Ovary (tissue), 9 donors: ENCODE data around the gene APEH. TPM values are rescaled to one million over a fixed set of nuclear protein-coding genes. Genes with fewer than 3 reads are reported as not detected.
A peak's percentile ranks its signal among the peaks of the same experiment; 100 is the strongest.

Source experiments
- DNase-seq, 5 donors: peaks; one replicate each; pipeline ENCODE4 v3.0.0-alpha.2; 2019 to 2020
- H3K27ac ChIP-seq, 2 donors: fragments of 200-600 bp; one replicate each; pipeline versions ENCODE4 v1.5.1 to v1.8.0; 2019 to 2022
- H3K27me3 ChIP-seq: fragments of 200-600 bp; one replicate; pipeline ENCODE4 v1.8.0; 2022
- H3K36me3 ChIP-seq: fragments of 200-600 bp; sonication (generic); one replicate; pipeline ENCODE4 v1.5.1; 2019
- H3K4me1 ChIP-seq: one replicate; pipeline ENCODE4 v1.8.1; 2013; ENCODE audit warnings: mild to moderate bottlenecking, moderate library complexity; ENCODE audit not compliant: insufficient read depth
- H3K4me3 ChIP-seq: fragments of 200-600 bp; sonication (generic); one replicate; pipeline ENCODE4 v1.5.1; 2017
- H3K9me3 ChIP-seq, 2 donors: fragments of 200-600 bp in 1 of 2; sonication (generic) in 1 of 2; one replicate each; pipeline versions ENCODE4 v1.5.1 to v1.8.1; 2013 to 2019; ENCODE audit warnings: mild to moderate bottlenecking in 1 of 2, moderate library complexity in 1 of 2
- CTCF ChIP-seq, 3 donors: fragments of 450-650 bp in 2 of 3; fragments of 200-600 bp in 1 of 3; IDR thresholded peaks; one replicate each; pipeline versions ENCODE4 v1.5.1 to v1.8.0; 2016 to 2022; ENCODE audit warnings: antibody characterized with exemption in 3 of 3, mild to moderate bottlenecking in 1 of 3
- EP300 ChIP-seq: sonication (generic); formaldehyde crosslinking; IDR thresholded peaks from one replicate; pipeline ENCODE4 v1.6.1; 2017; ENCODE audit warnings: antibody characterized with exemption
- POLR2A ChIP-seq: fragments of 450-650 bp; IDR thresholded peaks from one replicate; pipeline ENCODE4 v1.6.1; 2017; ENCODE audit warnings: antibody characterized with exemption, mild to moderate bottlenecking, moderate library complexity
- WGBS, 3 donors: extraction: QIAGEN DNeasy Blood & Tissue Kit in 1 of 3; methylation state at CpG; one replicate each; pipeline versions ENCODE4 v1.1.5 to v1.1.7; 2013 to 2017; 5-methylcytosine and 5-hydroxymethylcytosine counted together
- intact Hi-C, 4 donors: fragments of 100-400 bp; cut with DNase I; formaldehyde crosslinking; loops; one replicate each; pipeline versions ENCODE4 v1.11.0 to v1.15.1; 2022 to 2023
- polyA plus RNA-seq, 2 donors: library from polyadenylated mRNA; stranded (reverse); fragments of 200-250 nt in 1 of 2; fragments of 350-450 nt in 1 of 2; fragmentation: Illumina TruSeq in 1 of 2; extraction: RNeasy Lipid Tissue Mini Kit (QIAGEN cat#74804) in 1 of 2; gene quantifications; one replicate each; pipeline ENCODE4 v1.2.3, GENCODE V29; 2013 to 2014
- total RNA-seq, 7 donors: library from RNA; depleted of rRNA in 2 of 7; stranded (reverse); fragments of >200 nt in 2 of 7; fragmentation: NEBNext Ultra II Directional in 3 of 7; extraction: Animal tissue kit (Norgen Biotek cat#: 25700) in 3 of 7; gene quantifications; one replicate each; pipeline versions ENCODE4 v1.1.0 to v1.2.4, GENCODE V29; 2016 to 2023
- donor health status: DM: no; HTN: no; CAD: no; lungs with moderate emphysema.
- donor health status: DM: no; HTN: no; CAD: no.
- donor health status: Bipolar disorder and iron deficiency.
- donor health status: DM: yes; HTN: yes; CAD: no.
- donor health status: DM: no; HTN: no; CAD: no.
- donor health status: DM: yes; HTN: yes; CAD: no.

APEH gene
- total and polyA plus RNA-seq, 9 donors, result 33.7 to 90.9 (median 60.6) TPM

DNA sequence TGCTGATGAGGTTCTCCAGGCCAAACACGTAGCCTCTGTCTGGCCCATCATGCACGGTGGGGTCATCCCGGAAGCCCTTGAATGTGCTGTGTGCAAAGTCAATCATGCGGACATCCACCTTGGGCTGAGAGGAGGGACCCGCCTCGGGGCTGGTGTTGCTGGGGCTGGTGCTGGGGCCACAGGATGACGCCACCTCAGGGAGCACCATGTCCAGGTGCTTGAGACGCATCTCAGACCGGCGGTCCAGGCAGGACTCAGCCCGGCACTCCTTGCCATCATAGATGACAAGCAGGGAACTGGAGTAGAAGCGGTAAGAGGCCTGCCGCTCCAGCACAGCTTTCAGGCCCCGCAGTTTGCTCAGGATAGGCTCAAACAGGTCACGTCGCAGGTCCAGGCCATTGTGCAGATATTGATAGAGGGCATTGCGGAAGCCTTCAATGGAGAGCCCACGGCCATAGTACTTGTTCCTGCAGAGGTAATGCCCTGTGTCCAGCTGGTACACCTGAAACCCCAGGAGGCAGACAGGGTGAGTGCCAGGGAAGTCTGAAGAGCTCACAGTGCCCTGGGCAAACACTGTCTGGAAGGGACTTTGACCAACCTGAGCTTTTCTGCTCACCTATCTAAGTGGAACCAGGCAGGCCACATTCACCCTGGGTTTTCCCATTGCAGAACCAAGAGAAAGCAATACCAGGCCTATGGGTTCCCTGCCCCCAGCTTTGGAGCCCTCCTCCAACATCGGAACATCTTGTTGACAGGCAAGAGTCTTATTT, 53.2 kb downstream of the APEH start:
- Histone ChIP-seq H3K36me3 (no peaks in the 10 kb centered on the region), H3K4me1 (peaks cover 5% of the 10 kb centered on the region), H3K27me3 (no peaks in the 10 kb centered on the region), H3K4me3 (no peak overlapping the region), H3K9me3 (no peaks in the 10 kb centered on the region), H3K27ac (no peak overlapping the region)
- TF ChIP-seq EP300, result no peak
- TF ChIP-seq CTCF (IDR thresholded peaks at IDR 0.05), result no peak
- TF ChIP-seq POLR2A, result no peak
- intact Hi-C loops, result no loop called here
- WGBS, 3 donors, result 82 to 85% (median 83%) methylated on average over 19 of the region's 19 CpGs
- peak in 1 of 5 donors; percentile 18 for DNase-seq

DNA sequence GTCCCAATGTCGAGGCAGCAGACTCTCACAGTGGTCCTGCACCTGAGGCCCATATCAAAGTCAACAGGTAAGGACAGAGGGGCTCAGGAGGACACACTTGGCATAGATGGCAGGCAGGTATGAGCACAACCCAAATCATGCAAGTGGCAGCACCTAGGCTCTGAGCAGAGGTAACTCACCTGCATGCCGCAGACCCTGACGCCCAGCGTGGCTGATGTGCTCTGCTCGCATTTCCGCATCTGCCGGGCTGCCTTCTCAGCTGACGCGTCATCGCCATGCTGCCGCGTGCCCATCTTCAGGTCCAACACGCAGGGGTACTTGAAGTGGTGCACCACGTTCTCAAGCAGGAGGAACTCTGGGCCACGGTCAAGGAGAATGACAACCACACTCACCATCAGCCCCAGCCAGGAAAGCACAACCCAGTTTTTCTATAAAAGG, 53.8 kb downstream of the APEH start:
- Histone ChIP-seq H3K9me3 (no peaks in the 10 kb centered on the region), H3K4me3 (no peak overlapping the region), H3K27me3 (no peaks in the 10 kb centered on the region), H3K36me3 (no peaks in the 10 kb centered on the region), H3K4me1 (peaks cover 3% of the 10 kb centered on the region), H3K27ac (no peak overlapping the region)
- TF ChIP-seq EP300, result no peak
- TF ChIP-seq CTCF (IDR thresholded peaks at IDR 0.05), result no peak
- TF ChIP-seq POLR2A, result no peak
- 91% methylated on average over 15 of the region's 15 CpGs for WGBS, 3 donors
- intact Hi-C loops, result no loop called here
- DNase-seq, result peak in 1 of 5 donors; percentile 21

DNA sequence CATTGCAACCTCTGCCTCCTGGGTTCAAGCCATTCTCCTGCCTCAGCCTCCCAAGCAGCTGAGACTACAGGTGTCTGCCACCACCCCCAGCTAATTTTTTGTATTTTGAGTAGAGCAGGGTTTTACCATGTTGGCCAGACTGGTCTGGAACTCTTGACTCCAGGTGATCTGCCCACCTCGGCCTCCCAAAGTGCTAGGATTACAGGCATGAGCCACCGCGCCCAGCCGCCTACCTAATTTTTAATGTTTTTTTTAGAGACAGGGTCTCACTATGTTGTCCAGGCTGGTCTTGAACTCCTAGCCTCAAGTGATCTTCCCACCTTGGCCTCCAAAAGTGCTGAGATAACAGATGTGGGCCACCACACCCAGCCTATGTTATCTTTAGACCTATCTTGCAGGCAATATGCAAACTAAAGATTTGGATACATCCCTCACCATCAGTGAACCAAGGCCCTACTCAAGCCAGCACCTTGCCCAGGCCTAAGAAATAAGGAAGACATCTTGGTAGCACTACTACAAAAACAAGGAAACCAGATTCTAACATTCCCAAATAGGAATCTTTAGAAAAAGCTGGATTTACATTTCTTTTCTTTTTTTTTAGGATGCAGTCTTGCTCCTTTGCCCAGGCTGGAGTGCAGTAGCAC, 55.9 kb downstream of the APEH start:
- Histone ChIP-seq H3K27me3 (no peaks in the 10 kb centered on the region), H3K4me1 (no peaks in the 10 kb centered on the region), H3K36me3 (no peaks in the 10 kb centered on the region), H3K27ac (no peak overlapping the region), H3K9me3 (no peaks in the 10 kb centered on the region), H3K4me3 (no peak overlapping the region)
- intact Hi-C loops, result no loop called here
- no peak for DNase-seq
- 95 to 100% (median 97%) methylated on average over 4 of the region's 4 CpGs for WGBS, 3 donors
- TF ChIP-seq CTCF (IDR thresholded peaks at IDR 0.05), result no peak

DNA sequence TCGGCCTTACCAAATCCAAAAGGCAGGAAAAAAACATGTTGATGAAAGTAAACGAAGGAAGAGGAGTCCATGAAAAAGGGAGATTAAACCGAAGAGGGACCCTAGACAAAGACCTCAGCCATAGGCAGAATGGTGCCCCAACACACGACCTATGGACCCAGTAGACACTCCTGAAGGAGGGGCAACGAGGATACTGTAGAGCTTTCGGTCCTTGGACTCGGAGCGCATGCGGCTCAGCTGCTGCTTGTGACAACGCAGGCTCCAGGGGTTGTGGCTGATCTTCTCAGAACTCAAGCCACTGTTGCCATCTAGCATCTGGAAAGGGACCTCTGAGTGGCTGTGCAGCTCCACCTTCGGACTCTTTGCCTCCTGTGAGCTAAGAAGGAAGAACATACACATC, 58.4 kb downstream of the APEH start:
- WGBS, 3 donors, result 80 to 90% (median 88%) methylated on average over 11 of the region's 11 CpGs
- intact Hi-C loops, result no loop called here
- no peaks in the 10 kb centered on the region for H3K9me3 ChIP-seq
- H3K4me3 ChIP-seq, result no peak overlapping the region
- no peaks in the 10 kb centered on the region for H3K27me3 ChIP-seq
- DNase-seq, result no peak
- H3K36me3 ChIP-seq, result no peaks in the 10 kb centered on the region
- H3K27ac ChIP-seq, result no peak overlapping the region
- no peaks in the 10 kb centered on the region for H3K4me1 ChIP-seq
- TF ChIP-seq EP300 (no peak), POLR2A (no peak), CTCF (IDR thresholded peaks at IDR 0.05) (no peak)
